Measurements from ENCODE around the gene SORBS1. TPM values are rescaled to one million over a fixed set of nuclear protein-coding genes. Genes with fewer than 3 reads are reported as not detected.

SORBS1 gene
- total RNA-seq, 1 donor from 2014 or later: 16.1 TPM

- no peak for TF ChIP-seq EZH2phosphoT487 (IDR thresholded peaks at IDR 0.05)
- TF ChIP-seq CTCF (IDR thresholded peaks at IDR 0.05): no peak
- no peak for TF ChIP-seq EZH2 (IDR thresholded peaks at IDR 0.05)
- Histone ChIP-seq H4K20me1 (ENCODE audit: low read depth) (no peaks in the 10 kb centered on the region), H3K36me3 (no peaks in the 10 kb centered on the region), H3K4me3 (no peak overlapping the region), H3K79me2 (ENCODE audit: low read depth) (peaks cover 8% of the 10 kb centered on the region), H3K9me3 (ENCODE audit: low read depth) (no peaks in the 10 kb centered on the region), H2AFZ (replicated peaks) (no peak overlapping the region), H3F3A (ENCODE audit: low read depth) (no peaks in the 10 kb centered on the region), H3K9ac (no peak overlapping the region), H3K27me3 (no peaks in the 10 kb centered on the region), H3K4me2 (no peak overlapping the region), H3K27ac (no peak overlapping the region), H3K4me1 (peaks cover 4% of the 10 kb centered on the region)
- H3K36me3 Mint-ChIP-seq: no peaks in the 10 kb centered on the region
- no peaks in the 10 kb centered on the region for H3K27me3 Mint-ChIP-seq (ENCODE audit: insufficient read depth, low read depth)
- H3K27ac Mint-ChIP-seq: no peak overlapping the region
- DNase-seq (ENCODE audit: low spot score): no peak
- H3K9me3 Mint-ChIP-seq: no peaks in the 10 kb centered on the region
- H3K4me3 Mint-ChIP-seq: no peak overlapping the region
- no peaks in the 10 kb centered on the region for H3K4me1 Mint-ChIP-seq
Observed at GRCh38 chr10:95277201-95277570, 284.0 kb downstream of the SORBS1 start.

- H3K4me3 Mint-ChIP-seq: no peak overlapping the region
- no peak overlapping the region for H3K27ac ChIP-seq
- H3K36me3 Mint-ChIP-seq: no peaks in the 10 kb centered on the region
- no peaks in the 10 kb centered on the region for H3K9me3 ChIP-seq (ENCODE audit: low read depth)
- no peak overlapping the region for H3K4me3 ChIP-seq
- no peak overlapping the region for H3K4me2 ChIP-seq
- peaks cover 8% of the 10 kb centered on the region for H3K79me2 ChIP-seq (ENCODE audit: low read depth)
- no peak for TF ChIP-seq EZH2 (IDR thresholded peaks at IDR 0.05)
- TF ChIP-seq EZH2phosphoT487 (IDR thresholded peaks at IDR 0.05): no peak
- no peak for TF ChIP-seq CTCF (IDR thresholded peaks at IDR 0.05)
- no peaks in the 10 kb centered on the region for H3K9me3 Mint-ChIP-seq
- no peak overlapping the region for H3K27ac Mint-ChIP-seq
- H4K20me1 ChIP-seq (ENCODE audit: low read depth): no peaks in the 10 kb centered on the region
- no peaks in the 10 kb centered on the region for H3K27me3 ChIP-seq
- H2AFZ ChIP-seq (replicated peaks): no peak overlapping the region
- no peaks in the 10 kb centered on the region for H3F3A ChIP-seq (ENCODE audit: low read depth)
- H3K4me1 Mint-ChIP-seq: no peaks in the 10 kb centered on the region
- no peaks in the 10 kb centered on the region for H3K27me3 Mint-ChIP-seq (ENCODE audit: insufficient read depth, low read depth)
- H3K4me1 ChIP-seq: peaks cover 4% of the 10 kb centered on the region
- DNase-seq (ENCODE audit: low spot score): no peak
- H3K36me3 ChIP-seq: no peaks in the 10 kb centered on the region
- H3K9ac ChIP-seq: no peak overlapping the region
Observed at GRCh38 chr10:95276367-95277200, 284.6 kb downstream of the SORBS1 start.

- Histone ChIP-seq H3K4me2 (no peak overlapping the region), H4K20me1 (ENCODE audit: low read depth) (no peaks in the 10 kb centered on the region), H2AFZ (replicated peaks) (no peak overlapping the region), H3K36me3 (no peaks in the 10 kb centered on the region), H3K27ac (no peak overlapping the region), H3K4me3 (no peak overlapping the region), H3K9ac (no peak overlapping the region), H3K27me3 (no peaks in the 10 kb centered on the region), H3K4me1 (peaks cover 4% of the 10 kb centered on the region), H3F3A (ENCODE audit: low read depth) (no peaks in the 10 kb centered on the region), H3K9me3 (ENCODE audit: low read depth) (no peaks in the 10 kb centered on the region), H3K79me2 (ENCODE audit: low read depth) (peaks cover 8% of the 10 kb centered on the region)
- H3K27ac Mint-ChIP-seq: no peak overlapping the region
- H3K4me1 Mint-ChIP-seq: no peaks in the 10 kb centered on the region
- no peak overlapping the region for H3K4me3 Mint-ChIP-seq
- no peak for DNase-seq (ENCODE audit: low spot score)
- no peaks in the 10 kb centered on the region for H3K9me3 Mint-ChIP-seq
- no peaks in the 10 kb centered on the region for H3K27me3 Mint-ChIP-seq (ENCODE audit: insufficient read depth, low read depth)
- TF ChIP-seq EZH2phosphoT487 (IDR thresholded peaks at IDR 0.05): no peak
- no peak for TF ChIP-seq CTCF (IDR thresholded peaks at IDR 0.05)
- TF ChIP-seq EZH2 (IDR thresholded peaks at IDR 0.05): no peak
- no peaks in the 10 kb centered on the region for H3K36me3 Mint-ChIP-seq
Observed at GRCh38 chr10:95275726-95276366, 285.3 kb downstream of the SORBS1 start.

Data from neural progenitor cell (in vitro differentiated cells).